Transverse colon (tissue), 4 donors: ENCODE measurements around the gene EGF.

Source experiments
- POLR2A ChIP-seq: fragments of 450-650 bp; IDR thresholded peaks from one replicate; pipeline ENCODE4 v1.6.1; 2016; ENCODE audit warnings: antibody characterized with exemption, mild to moderate bottlenecking, moderate library complexity
- POLR2AphosphoS5 ChIP-seq, 3 donors: sonication (generic); formaldehyde crosslinking; IDR thresholded peaks; one replicate each; pipeline ENCODE4 v1.6.1; 2016; ENCODE audit warnings: antibody characterized with exemption in 3 of 3
- TF ChIP-seq, protein P1 (sequence below), 5 experiments: fragments of 200-600 bp in 3 of 5; fragments of 450-650 bp in 2 of 5; sonication (generic) in 3 of 5; IDR thresholded peaks; 1 replicate in 2 of 5; 2 replicates in 3 of 5; pipeline ENCODE4 v1.5.1; 2016 to 2017; ENCODE audit warnings: antibody characterized with exemption in 5 of 5, inconsistent platforms in 3 of 5, mild to moderate bottlenecking in 2 of 5, moderate library complexity in 1 of 5

DNA sequence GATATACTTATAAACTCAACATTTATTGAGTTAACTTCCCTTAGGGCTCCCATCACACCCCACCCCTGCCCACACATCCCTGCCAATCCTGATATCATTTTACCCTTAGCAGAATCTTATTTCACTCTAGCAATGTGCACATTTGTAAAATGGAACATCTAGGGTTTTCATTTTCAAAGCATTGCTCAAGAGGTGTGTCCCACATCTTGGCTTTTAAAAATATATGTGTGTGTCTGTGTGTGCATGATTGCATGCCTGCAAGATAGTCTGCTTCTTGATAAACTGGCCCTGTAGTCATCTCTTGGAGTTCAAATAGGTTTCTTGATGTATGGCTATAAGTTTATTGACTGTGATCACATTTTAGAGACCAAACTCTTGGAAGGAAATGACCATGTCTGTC, 26.4 kb upstream of the EGF start:
- no peak for TF ChIP-seq POLR2AphosphoS5 (IDR thresholded peaks at IDR 0.05)
- TF ChIP-seq, protein P1, sequence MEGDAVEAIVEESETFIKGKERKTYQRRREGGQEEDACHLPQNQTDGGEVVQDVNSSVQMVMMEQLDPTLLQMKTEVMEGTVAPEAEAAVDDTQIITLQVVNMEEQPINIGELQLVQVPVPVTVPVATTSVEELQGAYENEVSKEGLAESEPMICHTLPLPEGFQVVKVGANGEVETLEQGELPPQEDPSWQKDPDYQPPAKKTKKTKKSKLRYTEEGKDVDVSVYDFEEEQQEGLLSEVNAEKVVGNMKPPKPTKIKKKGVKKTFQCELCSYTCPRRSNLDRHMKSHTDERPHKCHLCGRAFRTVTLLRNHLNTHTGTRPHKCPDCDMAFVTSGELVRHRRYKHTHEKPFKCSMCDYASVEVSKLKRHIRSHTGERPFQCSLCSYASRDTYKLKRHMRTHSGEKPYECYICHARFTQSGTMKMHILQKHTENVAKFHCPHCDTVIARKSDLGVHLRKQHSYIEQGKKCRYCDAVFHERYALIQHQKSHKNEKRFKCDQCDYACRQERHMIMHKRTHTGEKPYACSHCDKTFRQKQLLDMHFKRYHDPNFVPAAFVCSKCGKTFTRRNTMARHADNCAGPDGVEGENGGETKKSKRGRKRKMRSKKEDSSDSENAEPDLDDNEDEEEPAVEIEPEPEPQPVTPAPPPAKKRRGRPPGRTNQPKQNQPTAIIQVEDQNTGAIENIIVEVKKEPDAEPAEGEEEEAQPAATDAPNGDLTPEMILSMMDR (IDR thresholded peaks at IDR 0.05), result no peak
- no peak for TF ChIP-seq POLR2A
